Measurements from ENCODE around the gene ZDHHC11. TPM values are rescaled to one million over a fixed set of nuclear protein-coding genes. Genes with fewer than 3 reads are reported as not detected.
A peak's percentile ranks its signal among the peaks of the same experiment; 100 is the strongest.
"Not testable (repeated sequence)": the region's sequence is repeated elsewhere in the genome, so short reads cannot be mapped to it uniquely, and the experiment has no call there.

Gene ZDHHC11
- total RNA-seq, 2 donors from 2014 or later: 4.7 to 10.9 TPM

DNA sequence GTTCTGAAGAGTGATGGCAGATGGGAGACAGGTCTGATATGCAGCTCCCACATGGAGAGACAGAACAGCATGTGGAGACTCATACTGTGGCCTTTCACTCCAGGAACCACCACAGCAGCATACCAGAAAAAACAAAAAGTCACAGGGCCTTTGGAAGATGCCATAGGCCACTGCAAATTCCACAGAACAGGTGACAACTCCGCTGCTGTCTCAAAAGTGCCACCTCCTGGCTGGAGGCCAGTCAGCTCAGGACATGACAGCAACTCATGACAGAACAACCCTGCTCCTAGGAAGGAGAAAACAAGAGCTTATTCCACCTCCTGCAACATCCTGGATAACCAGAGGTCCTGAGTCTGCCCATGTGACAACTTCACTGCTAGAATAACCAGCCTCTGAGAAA is 25.2 kb downstream of the ZDHHC11 start:
- intact Hi-C loops (cut with DNase I); ATAC-seq: not testable (repeated sequence)

DNA sequence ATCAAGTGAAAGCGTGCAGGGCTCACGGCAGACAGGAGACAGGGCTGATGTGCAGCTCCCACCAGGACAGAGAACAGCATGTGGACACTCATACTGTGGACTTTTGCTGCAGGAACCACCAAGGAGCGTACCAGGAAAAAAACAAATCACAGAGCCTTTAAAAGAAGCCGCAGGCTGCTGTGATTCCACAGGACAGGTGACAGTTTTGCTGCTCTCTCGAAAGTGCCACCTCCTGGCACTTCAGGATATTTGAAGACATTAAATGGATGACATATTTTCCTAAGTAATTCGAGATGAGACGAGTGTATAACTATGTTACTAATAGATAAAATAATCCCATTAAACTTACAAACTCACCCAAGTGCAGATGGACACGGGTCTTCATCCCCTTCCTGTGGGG is 29.3 kb downstream of the ZDHHC11 start:
- H3K4me1 ChIP-seq: no peaks in the 10 kb centered on the region
- H3K9me3 ChIP-seq: no peaks in the 10 kb centered on the region
- intact Hi-C loops (cut with DNase I): no loop called here
- no peaks in the 10 kb centered on the region for H3K36me3 ChIP-seq (replicated peaks in 1 of 2; ENCODE audit: insufficient read depth in 1 of 2, low read depth in 2 of 2)
- H3K27ac ChIP-seq: no peak overlapping the region
- DNase-seq (no peak), ATAC-seq (no peak)
- WGBS, 2 donors: 63 to 72% methylated on average over 8 of the region's 8 CpGs
- H3K27me3 ChIP-seq: no peaks in the 10 kb centered on the region
- TF ChIP-seq POLR2A (IDR thresholded peaks at IDR 0.05): no peak
- TF ChIP-seq, protein P1, sequence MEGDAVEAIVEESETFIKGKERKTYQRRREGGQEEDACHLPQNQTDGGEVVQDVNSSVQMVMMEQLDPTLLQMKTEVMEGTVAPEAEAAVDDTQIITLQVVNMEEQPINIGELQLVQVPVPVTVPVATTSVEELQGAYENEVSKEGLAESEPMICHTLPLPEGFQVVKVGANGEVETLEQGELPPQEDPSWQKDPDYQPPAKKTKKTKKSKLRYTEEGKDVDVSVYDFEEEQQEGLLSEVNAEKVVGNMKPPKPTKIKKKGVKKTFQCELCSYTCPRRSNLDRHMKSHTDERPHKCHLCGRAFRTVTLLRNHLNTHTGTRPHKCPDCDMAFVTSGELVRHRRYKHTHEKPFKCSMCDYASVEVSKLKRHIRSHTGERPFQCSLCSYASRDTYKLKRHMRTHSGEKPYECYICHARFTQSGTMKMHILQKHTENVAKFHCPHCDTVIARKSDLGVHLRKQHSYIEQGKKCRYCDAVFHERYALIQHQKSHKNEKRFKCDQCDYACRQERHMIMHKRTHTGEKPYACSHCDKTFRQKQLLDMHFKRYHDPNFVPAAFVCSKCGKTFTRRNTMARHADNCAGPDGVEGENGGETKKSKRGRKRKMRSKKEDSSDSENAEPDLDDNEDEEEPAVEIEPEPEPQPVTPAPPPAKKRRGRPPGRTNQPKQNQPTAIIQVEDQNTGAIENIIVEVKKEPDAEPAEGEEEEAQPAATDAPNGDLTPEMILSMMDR (IDR thresholded peaks at IDR 0.05): peak in 2 of 7 experiments; percentile 13 to 30
- H3K4me3 ChIP-seq: no peak overlapping the region

More for the DNA sequence above, 25.2 kb downstream of the ZDHHC11 start:
- not testable (repeated sequence) for H3K4me3 ChIP-seq; H3K4me1 ChIP-seq; H3K27ac ChIP-seq; H3K9me3 ChIP-seq; H3K36me3 ChIP-seq (replicated peaks in 1 of 2; ENCODE audit: insufficient read depth in 1 of 2, low read depth in 2 of 2); H3K27me3 ChIP-seq
- peak in 1 of 4 donors; percentile 58 for DNase-seq
- WGBS, 2 donors: 11 to 45% methylated on average over 1 of the region's 1 CpG

DNA sequence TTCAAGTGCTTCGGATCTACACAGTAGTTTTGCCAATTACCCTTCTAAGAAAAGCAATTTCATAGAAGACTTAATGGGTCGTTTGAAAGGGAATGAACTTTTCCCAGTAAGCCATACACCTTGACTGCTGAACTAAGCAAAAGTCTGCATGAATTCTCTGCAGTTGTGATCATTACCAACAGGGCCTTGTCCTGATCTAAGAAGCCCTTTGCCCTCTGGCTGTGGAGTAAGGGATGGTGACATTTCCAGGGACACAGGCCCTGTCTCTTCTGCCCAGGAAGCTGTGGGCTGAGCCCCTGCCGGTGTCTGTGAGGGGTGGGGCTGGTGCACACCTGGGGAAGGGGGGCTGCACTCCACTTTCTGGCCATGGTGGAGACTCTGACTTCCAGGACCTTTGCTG is 30.5 kb downstream of the ZDHHC11 start:
- no peak overlapping the region for H3K4me3 ChIP-seq
- H3K4me1 ChIP-seq: no peaks in the 10 kb centered on the region
- DNase-seq (no peak), ATAC-seq (no peak)
- no peak overlapping the region for H3K27ac ChIP-seq
- TF ChIP-seq, protein P1 (IDR thresholded peaks at IDR 0.05): no peak
- TF ChIP-seq POLR2A (IDR thresholded peaks at IDR 0.05): no peak
- intact Hi-C loops (cut with DNase I): no loop called here
- H3K9me3 ChIP-seq: no peaks in the 10 kb centered on the region
- WGBS, 2 donors: 48 to 65% methylated on average over 3 of the region's 3 CpGs
- no peaks in the 10 kb centered on the region for H3K27me3 ChIP-seq
- H3K36me3 ChIP-seq (replicated peaks in 1 of 2; ENCODE audit: insufficient read depth in 1 of 2, low read depth in 2 of 2): no peaks in the 10 kb centered on the region

DNA sequence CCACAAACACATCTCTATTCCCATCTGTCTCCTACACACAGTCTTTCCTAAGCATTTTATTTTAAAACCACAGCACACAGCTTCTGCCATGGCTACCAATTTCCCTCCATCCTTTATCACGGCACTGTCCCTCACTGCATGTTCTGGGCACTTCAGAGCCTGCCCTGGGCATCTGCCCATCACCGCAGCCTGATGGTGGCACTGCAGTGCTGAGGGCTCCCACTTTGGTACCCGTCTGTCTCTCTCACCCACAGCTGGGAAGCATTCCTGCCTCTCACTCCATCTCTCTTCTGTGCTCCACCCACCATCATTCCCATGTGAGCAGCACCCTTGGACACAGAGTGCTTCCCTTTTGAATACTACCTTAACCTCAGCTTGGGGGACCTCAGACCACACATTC is 31.7 kb downstream of the ZDHHC11 start:
- Histone ChIP-seq H3K27ac (no peak overlapping the region), H3K27me3 (no peaks in the 10 kb centered on the region), H3K4me1 (no peaks in the 10 kb centered on the region), H3K4me3 (no peak overlapping the region), H3K36me3 (replicated peaks in 1 of 2; ENCODE audit: insufficient read depth in 1 of 2, low read depth in 2 of 2) (no peaks in the 10 kb centered on the region), H3K9me3 (no peaks in the 10 kb centered on the region)
- no peak for ATAC-seq
- intact Hi-C loops (cut with DNase I): no loop called here
- 76 to 77% methylated on average over 3 of the region's 3 CpGs for WGBS, 2 donors
- TF ChIP-seq, protein P1 (IDR thresholded peaks at IDR 0.05): no peak
- no peak for TF ChIP-seq POLR2A (IDR thresholded peaks at IDR 0.05)
- DNase-seq: no peak

DNA sequence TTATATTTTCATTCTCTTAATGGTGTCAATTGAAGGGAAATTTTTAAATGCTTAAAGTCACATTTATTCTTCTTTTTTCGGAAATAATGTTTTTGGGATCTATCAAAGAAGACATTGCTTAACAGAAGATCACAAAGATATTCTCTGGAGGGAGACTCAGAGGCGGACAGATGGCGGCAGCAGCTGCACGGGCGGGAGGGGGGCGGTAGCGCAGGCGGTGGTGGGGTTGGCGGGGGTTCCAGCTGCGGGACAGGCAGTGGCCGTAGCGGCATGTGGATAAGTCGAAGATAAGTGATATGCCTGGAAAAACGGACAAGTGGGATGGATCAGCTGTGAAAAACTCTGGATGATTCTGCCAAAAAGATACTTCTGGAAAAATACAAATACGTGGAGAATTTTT is 34.6 kb downstream of the ZDHHC11 start:
- DNase-seq (no peak), ATAC-seq (no peak)
- no peaks in the 10 kb centered on the region for H3K36me3 ChIP-seq (replicated peaks in 1 of 2; ENCODE audit: insufficient read depth in 1 of 2, low read depth in 2 of 2)
- 86 to 91% methylated on average over 13 to 15 of the region's 15 CpGs for WGBS, 2 donors
- H3K9me3 ChIP-seq: no peaks in the 10 kb centered on the region
- H3K27ac ChIP-seq: no peak overlapping the region
- TF ChIP-seq POLR2A (IDR thresholded peaks at IDR 0.05): no peak
- TF ChIP-seq, protein P1 (IDR thresholded peaks at IDR 0.05): no peak
- intact Hi-C loops (cut with DNase I): no loop called here
- H3K4me3 ChIP-seq: no peak overlapping the region
- no peaks in the 10 kb centered on the region for H3K4me1 ChIP-seq
- no peaks in the 10 kb centered on the region for H3K27me3 ChIP-seq
